C4-2B (cell line): ENCODE measurements around the gene GOLGA6L7.
"Not testable (repeated sequence)": the region's sequence is repeated elsewhere in the genome, so short reads cannot be mapped to it uniquely, and the experiment has no call there.

ENCODE experiments used
- H3K27ac ChIP-seq: fragments of 450-650 bp; 2 replicates; pipeline ENCODE4 v1.5.1; 2017
- CTCF ChIP-seq: fragments of 450-650 bp; conservative IDR thresholded peaks from 2 replicates; pipeline ENCODE4 v1.5.1; 2017; ENCODE audit warnings: mild to moderate bottlenecking
- ZFX ChIP-seq: fragments of 450-650 bp; IDR thresholded peaks from 2 replicates; pipeline ENCODE4 v1.6.1; 2017

GOLGA6L7 gene

DNA sequence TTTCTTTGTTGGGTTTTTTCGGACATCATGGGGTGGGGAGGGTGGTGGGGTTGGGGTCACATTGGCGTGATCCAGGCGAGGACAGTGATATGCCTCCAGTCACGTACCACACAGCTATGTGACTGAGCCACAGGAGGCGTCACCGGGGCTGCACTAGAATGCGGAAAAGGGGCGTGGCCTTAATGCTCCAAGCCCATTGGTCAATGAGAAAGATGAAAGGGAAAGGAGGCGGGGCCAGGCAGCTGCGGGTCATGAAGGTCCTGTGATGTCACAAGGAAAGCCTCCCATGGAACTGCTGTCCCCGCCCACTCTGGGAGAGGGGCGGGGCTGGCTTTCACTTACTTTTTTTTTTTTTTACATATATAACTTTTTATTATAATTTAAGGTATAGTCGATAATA, at the start of gene GOLGA6L7:
Gene GOLGA6L7 (minus strand): TSS at position 124 of the 400 bp plus-strand sequence. CDS start 95 bp downstream, at position 29.
- not testable (repeated sequence) for H3K27ac ChIP-seq

DNA sequence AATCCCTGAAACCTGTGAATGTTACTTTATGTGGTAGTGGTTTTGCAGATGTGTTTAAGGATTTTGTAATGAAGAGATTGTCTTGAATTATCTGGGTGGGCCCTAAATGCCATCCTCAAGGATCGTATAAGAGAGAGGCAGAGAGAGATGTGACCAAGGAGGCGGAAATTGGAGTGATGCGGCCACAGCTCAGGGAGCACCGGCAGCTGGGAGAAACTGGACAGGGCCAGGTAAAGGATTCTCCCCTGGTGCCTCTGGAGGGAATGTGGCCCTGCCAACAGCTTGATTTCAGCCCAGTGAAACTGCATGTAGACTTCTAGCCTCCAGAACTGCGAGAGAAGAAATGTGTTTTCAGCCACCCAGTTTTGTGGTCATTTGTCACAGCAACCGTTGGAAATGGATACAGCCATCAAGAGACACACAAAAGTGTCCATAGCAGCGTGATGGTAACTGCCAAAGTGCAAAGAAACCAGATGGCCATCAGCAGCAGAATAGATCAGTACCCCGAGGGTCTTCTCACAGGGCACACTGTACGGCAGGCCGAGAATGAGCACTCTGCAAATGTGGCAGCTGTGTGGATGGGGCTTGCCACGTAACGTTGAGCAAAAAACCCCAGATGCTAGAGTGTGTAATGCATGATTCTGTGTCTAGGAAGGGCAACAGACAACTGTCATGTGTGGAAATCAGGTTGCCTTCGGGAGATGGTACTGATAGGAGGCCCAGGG, 49.6 kb upstream of the GOLGA6L7 start:
- H3K27ac ChIP-seq: no peak overlapping the region
- TF ChIP-seq CTCF: no peak
- TF ChIP-seq ZFX: no peak

- no peak for TF ChIP-seq CTCF
- no peak for TF ChIP-seq ZFX
- H3K27ac ChIP-seq: no peak overlapping the region
Measured at GRCh38 chr15:28896951-28897350, 48.5 kb upstream of the GOLGA6L7 start.

DNA sequence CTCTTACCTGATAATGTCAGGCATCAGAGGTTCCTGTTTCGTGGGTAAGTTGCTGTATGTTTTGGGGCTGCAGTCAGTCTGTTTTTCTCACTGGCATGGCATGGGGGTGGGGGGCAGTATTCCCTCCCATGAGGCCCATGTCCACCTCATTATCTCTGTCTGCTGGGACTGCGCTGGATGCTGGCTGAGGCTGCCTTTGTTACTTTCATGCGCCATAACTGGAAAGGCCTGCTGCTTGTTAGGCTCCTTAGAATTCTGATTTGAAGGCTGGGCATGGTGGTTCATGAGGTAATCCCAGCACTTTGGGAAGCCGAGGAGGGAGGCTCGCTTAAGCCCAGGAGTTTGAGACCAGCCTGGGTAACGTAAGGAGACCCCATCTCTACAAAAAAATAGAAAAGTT, 47.1 kb upstream of the GOLGA6L7 start:
- no peak for TF ChIP-seq ZFX
- no peak for TF ChIP-seq CTCF
- no peak overlapping the region for H3K27ac ChIP-seq

DNA sequence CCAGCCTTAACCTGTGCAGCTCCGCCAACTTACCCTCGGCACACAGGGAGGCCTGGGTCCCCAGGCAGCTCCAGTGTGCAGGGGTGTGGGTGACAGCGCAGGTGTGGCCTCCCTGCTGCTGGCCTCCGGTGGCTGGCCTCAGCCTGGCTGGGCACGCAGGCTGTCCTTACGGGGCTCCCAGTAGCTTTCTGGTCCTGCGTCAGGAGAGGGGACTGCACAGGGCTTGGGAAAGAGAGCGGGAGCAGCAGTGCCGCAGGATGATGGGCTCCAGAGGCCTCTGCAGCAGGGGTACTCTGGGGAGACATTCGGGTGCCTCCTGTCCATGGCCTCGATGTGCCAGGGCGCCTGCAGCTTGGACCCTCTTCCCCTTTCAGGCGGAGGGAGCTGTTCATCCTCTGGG, 46.7 kb upstream of the GOLGA6L7 start:
- TF ChIP-seq ZFX (no peak), CTCF (no peak)

DNA sequence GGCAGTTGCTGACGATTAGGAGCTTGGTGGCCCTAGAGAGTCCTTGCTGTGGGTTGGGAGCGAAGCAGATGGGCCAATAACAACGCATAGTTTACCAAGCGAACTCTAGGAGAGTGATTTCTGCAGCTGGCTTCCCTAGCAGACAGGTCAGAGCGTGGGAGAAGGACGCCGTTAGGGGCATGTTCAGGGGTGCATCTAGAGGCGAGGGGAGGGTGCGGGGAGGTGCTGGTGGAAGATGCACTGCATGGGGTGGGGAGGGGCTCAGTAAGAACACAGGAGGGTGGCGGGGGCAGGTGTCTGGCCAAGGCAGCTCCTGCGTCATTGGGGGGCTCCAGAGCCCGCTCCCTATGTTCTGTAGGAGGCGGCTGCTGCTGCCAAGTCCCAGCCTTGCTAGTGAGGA, 46.2 kb upstream of the GOLGA6L7 start:
- TF ChIP-seq CTCF (no peak), ZFX (no peak)
- no peak overlapping the region for H3K27ac ChIP-seq

More for the DNA sequence above, 46.7 kb upstream of the GOLGA6L7 start:
- H3K27ac ChIP-seq: no peak overlapping the region

- no peak overlapping the region for H3K27ac ChIP-seq
- TF ChIP-seq CTCF (no peak), ZFX (no peak)
Measured at GRCh38 chr15:28892789-28893610, 44.6 kb upstream of the GOLGA6L7 start.
